Epithelial cell of esophagus (primary cell): ENCODE measurements around the gene POU2AF1.
A peak's percentile ranks its signal among the peaks of the same experiment; 100 is the strongest.

Experiments used
- DNase-seq: peaks from one replicate; pipeline ENCODE4 v3.0.0; 2010; ENCODE audit warnings: low read depth
- H3K4me3 ChIP-seq: 2 replicates; pipeline ENCODE4 v1.5.1; 2011; ENCODE audit warnings: mild to moderate bottlenecking, low read length, control low read depth
- CTCF ChIP-seq: IDR thresholded peaks from 2 replicates; pipeline ENCODE4 v1.5.1; 2011; ENCODE audit warnings: low read depth, mild to moderate bottlenecking, low read length, control low read depth, inconsistent platforms; ENCODE audit not compliant: insufficient read depth; ENCODE audit errors: missing control alignments

The POU2AF1 gene

DNA sequence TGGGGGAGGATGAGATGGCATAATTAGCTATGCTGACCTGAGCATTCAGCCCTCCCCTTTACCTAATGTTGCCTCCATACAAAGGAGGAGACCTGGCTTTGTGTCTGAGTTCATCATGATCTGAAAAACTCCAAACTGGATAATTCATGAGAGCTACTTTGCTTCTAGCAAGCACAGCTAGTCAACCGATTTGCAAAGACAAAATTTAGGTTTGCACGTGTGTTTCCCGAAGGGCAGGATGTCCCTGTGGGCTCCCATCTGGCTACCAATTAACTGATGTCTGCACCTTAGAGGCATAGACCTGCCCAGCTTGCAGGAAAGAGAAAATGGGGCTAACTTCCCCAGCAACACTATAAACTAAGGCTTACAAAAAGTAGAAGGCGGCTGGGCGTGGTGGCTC, 42.2 kb upstream of the POU2AF1 start:
- no peak for TF ChIP-seq CTCF
- H3K4me3 ChIP-seq: no peak overlapping the region
- DNase-seq: no peak

- no peak overlapping the region for H3K4me3 ChIP-seq
- DNase-seq: no peak
- no peak for TF ChIP-seq CTCF
These were observed 40.7 kb upstream of the POU2AF1 start for GRCh38 chr11:111419641-111420327.

GRCh38 chr11:111419181-111419580, 40.1 kb upstream of the POU2AF1 start:
- H3K4me3 ChIP-seq: no peak overlapping the region
- TF ChIP-seq CTCF: no peak
- no peak for DNase-seq

GRCh38 chr11:111418436-111418787, 39.3 kb upstream of the POU2AF1 start:
- TF ChIP-seq CTCF: no peak
- H3K4me3 ChIP-seq: no peak overlapping the region
- DNase-seq: no peak

DNA sequence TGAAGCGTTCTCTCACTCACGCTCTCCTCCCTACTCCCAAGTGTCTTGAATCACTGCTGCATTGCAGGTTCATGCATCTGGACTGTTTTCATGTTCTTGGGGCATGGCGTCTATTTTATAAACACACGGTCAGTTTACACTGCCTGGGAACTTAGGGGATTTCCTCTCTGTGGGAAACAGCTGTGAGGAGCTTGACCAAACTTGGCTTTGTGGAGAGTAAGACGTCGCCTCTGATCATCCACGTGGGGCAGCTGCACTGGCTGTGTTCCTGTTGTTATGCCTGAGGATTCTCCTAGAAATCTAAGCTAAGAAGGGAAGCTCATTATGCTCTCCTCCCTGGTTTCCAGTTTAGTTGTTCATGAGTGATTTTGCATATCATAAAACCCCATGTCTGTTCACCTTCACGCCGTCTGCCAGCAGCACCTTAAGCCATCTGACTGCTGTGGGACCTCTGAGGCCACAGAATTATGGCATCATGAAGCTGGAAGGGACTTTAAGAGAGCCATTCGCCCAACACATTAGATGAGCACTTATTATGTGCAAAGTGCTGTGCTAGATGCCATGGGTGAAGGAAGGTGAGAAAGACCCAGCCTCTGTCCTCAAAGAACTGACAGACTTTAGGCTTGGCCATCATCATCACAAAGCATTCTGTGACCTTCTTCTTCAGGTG, 38.8 kb upstream of the POU2AF1 start:
- no peak overlapping the region for H3K4me3 ChIP-seq
- no peak for DNase-seq
- TF ChIP-seq CTCF: no peak

DNA sequence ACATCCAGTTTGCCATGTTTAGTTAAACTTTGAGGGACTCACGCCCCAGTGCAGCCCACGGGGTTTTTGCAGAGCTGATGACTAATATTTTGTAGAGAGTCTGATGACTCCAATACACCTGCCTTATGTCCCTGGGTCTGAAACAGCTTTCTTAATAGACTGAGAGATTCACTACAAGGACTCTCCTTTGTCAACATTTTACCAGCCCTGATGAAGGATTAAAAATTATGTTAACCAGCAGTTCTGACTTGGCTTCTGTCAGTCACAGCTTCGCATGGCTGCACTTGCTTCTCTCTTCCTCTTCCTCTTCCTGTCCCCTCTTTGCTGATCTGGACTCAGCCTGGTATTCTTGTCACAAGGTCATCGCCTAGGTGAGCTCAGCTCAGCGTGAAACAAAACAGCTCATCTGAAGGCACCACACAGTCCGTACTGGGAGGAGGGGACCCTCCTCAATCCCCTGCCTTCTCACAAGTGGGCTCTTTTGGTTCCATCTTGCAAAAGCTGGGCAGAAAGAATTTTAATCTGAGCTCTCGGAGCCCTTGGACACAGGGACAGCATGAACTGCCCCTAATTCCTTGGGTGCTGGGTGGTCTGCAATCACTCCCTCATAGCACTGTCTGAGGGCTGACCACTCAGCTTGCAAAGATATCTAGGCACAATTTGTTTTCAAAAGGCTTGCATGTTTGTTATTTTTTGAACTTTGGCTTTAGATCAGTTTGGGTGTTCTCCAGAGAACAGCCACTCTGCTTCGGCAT, 38.1 kb upstream of the POU2AF1 start:
- no peak overlapping the region for H3K4me3 ChIP-seq
- TF ChIP-seq CTCF: no peak
- peak; percentile 25 for DNase-seq
